ENCODE measurements around the gene DOP1B. TPM values are rescaled to one million over a fixed set of nuclear protein-coding genes. Genes with fewer than 3 reads are reported as not detected.
"Not testable (repeated sequence)": the region's sequence is repeated elsewhere in the genome, so short reads cannot be mapped to it uniquely, and the experiment has no call there.

DOP1B gene, protein sequence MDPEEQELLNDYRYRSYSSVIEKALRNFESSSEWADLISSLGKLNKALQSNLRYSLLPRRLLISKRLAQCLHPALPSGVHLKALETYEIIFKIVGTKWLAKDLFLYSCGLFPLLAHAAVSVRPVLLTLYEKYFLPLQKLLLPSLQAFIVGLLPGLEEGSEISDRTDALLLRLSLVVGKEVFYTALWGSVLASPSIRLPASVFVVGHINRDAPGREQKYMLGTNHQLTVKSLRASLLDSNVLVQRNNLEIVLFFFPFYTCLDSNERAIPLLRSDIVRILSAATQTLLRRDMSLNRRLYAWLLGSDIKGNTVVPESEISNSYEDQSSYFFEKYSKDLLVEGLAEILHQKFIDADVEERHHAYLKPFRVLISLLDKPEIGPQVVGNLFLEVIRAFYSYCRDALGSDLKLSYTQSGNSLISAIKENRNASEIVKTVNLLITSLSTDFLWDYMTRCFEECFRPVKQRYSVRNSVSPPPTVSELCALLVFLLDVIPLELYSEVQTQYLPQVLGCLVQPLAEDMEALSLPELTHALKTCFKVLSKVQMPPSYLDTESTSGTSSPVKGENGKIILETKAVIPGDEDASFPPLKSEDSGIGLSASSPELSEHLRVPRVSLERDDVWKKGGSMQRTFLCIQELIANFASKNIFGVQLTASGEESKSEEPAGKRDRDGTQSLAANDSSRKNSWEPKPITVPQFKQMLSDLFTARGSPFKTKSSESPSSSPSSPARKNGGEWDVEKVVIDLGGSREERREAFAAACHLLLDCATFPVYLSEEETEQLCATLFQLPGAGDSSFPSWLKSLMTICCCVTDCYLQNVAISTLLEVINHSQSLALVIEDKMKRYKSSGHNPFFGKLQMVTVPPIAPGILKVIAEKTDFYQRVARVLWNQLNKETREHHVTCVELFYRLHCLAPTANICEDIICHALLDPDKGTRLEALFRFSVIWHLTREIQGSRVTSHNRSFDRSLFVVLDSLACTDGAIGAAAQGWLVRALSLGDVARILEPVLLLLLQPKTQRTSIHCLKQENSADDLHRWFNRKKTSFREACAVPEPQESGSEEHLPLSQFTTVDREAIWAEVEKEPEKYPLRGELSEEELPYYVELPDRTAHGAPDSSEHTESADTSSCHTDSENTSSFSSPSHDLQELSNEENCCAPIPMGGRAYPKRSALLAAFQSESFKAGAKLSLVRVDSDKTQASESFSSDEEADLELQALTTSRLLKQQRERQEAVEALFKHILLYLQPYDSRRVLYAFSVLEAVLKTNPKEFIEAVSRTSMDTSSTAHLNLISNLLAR (N-terminal part only)
- 4.0 and 4.1 TPM in 2 replicates for total RNA-seq (2014; rRNA removed; shearing (Covaris generic))

DNA sequence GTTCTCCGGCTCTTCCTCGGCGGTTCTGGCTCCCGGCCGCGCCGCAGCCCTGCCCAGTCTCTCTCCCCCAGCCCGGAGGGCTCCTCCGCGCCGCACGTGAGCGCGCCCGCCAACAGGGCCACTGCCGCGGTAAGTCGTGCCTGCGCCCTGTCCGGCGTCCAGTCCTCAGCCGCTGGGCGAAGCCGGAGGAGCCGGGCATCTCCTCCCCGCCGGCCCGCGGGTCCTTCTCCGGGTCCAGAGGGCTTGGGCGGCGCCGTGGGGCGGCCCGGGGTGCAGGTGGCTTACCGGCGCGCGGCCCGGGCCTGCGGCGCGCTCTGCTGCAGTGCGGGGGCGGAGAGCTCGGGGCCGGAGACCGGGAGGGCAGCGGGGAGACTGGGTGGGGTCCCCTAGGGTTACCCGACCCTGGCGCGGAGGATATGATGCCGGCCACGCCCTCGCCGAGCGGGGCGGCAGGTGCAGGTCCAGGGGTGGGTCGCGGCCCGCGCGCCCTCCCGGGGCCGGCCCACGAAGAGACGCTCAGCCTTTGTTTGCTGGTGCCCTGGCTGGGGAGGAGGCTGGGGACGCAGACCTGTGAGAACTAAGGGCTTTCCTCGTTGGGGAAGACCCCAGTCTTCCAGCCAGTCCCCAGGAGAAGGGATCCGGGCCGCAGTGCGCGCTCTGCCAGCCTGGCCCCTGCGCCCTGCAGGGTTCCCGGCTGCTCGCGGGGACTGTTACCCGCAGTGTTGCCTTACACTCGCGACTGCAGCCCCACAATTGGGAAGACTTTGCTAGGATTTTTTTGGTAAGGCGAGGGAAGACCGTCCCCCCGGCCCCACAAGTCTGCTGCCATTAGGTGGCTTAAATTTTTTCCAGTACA lies at the start of gene DOP1B:
Gene DOP1B, plus strand, starts transcription at position 10 of the 856 bp plus-strand sequence. CDS start 7,910 bp downstream, outside the sequence.
- DNase-seq (ENCODE audit: low spot score) = peak; percentile 41
- in situ Hi-C loops (cut with HindIII; ENCODE audit: low sequenced_read_pairs) = no loop called here

DNA sequence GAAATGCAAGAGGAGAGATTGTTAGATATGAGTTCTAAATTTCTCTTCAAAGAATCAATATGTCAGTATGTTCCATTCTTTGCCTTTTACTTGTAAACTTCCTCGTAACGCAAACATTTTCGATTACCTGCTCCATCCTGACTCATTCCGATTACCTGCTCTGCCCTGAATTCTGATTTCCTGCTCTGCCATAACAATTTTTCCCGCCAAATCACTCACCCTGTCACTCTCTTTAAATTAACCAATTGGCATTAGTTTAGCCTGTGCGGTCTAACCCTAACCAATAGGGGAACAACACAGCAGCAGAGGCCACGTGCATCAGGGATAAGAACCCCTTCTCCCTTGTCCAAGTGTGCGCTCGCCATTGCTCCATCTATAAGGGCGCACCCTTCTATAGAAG lies 46.8 kb upstream of the DOP1B start:
- in situ Hi-C loops (cut with HindIII; ENCODE audit: low sequenced_read_pairs) = no loop called here
- no peak for DNase-seq (ENCODE audit: low spot score)

- no peak for DNase-seq (ENCODE audit: low spot score)
- in situ Hi-C loops (cut with HindIII; ENCODE audit: low sequenced_read_pairs) = no loop called here
Measured at GRCh38 chr21:36111238-36111637, 45.4 kb upstream of the DOP1B start.

GRCh38 chr21:36113647-36114428 lies 42.8 kb upstream of the DOP1B start:
- in situ Hi-C loops (cut with HindIII; ENCODE audit: low sequenced_read_pairs) = no loop called here

GRCh38 chr21:36115138-36115730 lies 41.4 kb upstream of the DOP1B start:
- no peak for DNase-seq (ENCODE audit: low spot score)
- in situ Hi-C loops (cut with HindIII; ENCODE audit: low sequenced_read_pairs) = no loop called here

More at GRCh38 chr21:36113647-36114428, 42.8 kb upstream of the DOP1B start:
- DNase-seq (ENCODE audit: low spot score) = no peak

GRCh38 chr21:36117286-36117741 lies 39.3 kb upstream of the DOP1B start:
- in situ Hi-C loops (cut with HindIII; ENCODE audit: low sequenced_read_pairs) = no loop called here
- no peak for DNase-seq (ENCODE audit: low spot score)

DNA sequence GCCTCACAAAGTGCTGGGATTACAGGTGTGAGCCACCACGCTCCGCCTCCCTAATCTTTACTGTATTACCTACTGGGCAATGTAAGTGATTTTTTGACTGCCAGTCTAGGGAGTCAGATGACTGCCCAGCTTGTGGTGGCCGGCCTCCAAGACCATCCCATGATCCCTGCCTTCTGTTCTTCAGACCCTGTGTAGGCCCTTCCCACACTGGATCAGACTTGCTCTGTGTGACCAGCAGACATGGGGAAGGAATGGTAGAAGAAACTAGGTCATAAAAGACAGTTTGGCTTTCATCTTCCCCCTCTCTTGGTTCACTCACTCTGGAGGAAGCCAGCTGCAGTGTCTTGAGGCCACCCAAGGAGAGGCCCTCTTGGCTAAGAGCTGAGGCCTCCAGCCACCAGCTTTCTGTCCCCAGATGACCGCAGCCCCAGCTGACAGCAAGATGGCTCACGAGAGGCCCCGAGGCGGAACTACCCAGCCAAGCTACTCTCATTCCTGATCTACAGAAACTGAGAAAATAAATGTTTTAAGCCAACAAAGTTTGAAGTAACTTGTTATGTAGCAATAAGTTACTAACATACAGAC lies 36.2 kb upstream of the DOP1B start:
- no peak for DNase-seq (ENCODE audit: low spot score)
- in situ Hi-C loops (cut with HindIII; ENCODE audit: low sequenced_read_pairs) = no loop called here

- in situ Hi-C loops (cut with HindIII; ENCODE audit: low sequenced_read_pairs) = no loop called here
- DNase-seq (ENCODE audit: low spot score) = no peak
Measured at GRCh38 chr21:36122977-36123376, 33.6 kb upstream of the DOP1B start.

DNA sequence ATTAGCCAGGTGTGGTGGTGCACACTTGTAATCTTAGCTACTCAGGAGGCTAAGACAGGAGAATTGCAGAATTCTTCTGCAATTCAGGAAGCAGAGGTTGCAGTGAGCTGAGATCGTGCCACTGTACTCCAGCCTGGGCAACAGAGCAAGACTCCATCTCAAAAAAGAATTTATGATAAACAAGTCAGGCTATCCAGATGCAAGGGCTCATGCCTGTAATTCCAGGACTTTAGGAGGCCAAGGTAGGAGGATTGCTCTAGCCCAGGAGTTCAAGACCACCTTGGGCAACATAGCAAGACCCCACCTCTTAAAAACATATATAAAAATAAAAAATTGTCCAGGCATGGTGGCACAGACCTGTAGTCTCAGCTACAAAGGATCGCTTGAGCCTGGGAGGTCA lies 32.2 kb upstream of the DOP1B start:
- in situ Hi-C loops (cut with HindIII; ENCODE audit: low sequenced_read_pairs) = no loop called here

GRCh38 chr21:36125512-36126207 lies 31.0 kb upstream of the DOP1B start:
- in situ Hi-C loops (cut with HindIII; ENCODE audit: low sequenced_read_pairs) = no loop called here
- peak; percentile 73 for DNase-seq (ENCODE audit: low spot score)

More for the DNA sequence above, 32.2 kb upstream of the DOP1B start:
- no peak for DNase-seq (ENCODE audit: low spot score)

DNA sequence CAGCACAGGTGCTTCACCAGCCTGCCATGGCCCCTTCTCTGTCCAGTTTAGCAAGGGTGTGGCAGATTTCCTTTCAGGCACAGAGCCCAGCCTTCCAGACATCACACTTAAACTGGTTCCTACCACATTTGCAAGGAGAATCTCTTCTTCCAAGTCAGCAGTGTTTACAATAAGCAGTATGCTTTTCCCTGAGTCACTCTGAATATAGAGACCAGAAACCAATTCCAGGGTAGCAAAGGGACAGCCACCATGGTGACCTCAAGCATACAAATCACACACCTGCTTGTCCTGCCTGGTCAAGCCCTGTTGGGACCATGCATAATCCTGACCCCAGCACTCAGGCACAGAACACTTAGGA lies 30.4 kb upstream of the DOP1B start:
- no peak for DNase-seq (ENCODE audit: low spot score)
- in situ Hi-C loops (cut with HindIII; ENCODE audit: low sequenced_read_pairs) = no loop called here

GRCh38 chr21:36126621-36127110 lies 30.0 kb upstream of the DOP1B start:
- in situ Hi-C loops (cut with HindIII; ENCODE audit: low sequenced_read_pairs) = no loop called here
- no peak for DNase-seq (ENCODE audit: low spot score)

DNA sequence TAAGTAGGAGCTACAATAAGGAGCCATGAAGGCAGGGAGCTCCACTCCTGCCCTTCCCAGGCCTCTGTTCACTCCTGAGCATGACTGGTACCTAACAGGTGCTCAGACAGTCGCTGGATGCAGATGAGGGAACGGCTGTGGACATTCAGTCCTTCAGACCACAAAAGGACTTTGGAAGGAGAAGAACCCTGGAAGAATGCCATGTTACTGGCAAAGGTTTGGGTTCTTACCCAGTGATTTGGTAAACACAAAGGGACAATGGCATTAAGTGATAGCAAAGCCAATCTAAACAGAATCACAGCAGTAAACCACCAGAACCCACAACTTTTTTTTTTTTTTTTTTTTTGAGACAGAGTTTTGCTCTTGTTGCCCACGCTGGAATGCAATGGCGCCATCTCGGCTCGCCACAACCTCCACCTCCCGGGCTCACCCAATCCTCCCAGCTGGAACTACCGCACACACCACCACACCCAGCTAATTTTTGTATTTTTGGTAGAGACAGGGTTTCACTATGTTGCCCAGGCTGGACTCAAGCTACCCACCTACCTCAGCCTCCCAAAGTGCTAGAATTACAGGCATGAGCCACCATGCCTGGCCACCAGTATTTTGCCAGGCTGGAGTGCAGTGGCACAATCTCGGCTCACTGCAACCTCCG lies 29.2 kb upstream of the DOP1B start:
- no peak for DNase-seq (ENCODE audit: low spot score)
- in situ Hi-C loops (cut with HindIII; ENCODE audit: low sequenced_read_pairs) = no loop called here

- in situ Hi-C loops (cut with HindIII; ENCODE audit: low sequenced_read_pairs) = no loop called here
- no peak for DNase-seq (ENCODE audit: low spot score)
Measured at GRCh38 chr21:36127977-36128376, 28.6 kb upstream of the DOP1B start.

- in situ Hi-C loops (cut with HindIII; ENCODE audit: low sequenced_read_pairs) = no loop called here
- DNase-seq (ENCODE audit: low spot score) = no peak
Measured at GRCh38 chr21:36129219-36129618, 27.4 kb upstream of the DOP1B start.

DNA sequence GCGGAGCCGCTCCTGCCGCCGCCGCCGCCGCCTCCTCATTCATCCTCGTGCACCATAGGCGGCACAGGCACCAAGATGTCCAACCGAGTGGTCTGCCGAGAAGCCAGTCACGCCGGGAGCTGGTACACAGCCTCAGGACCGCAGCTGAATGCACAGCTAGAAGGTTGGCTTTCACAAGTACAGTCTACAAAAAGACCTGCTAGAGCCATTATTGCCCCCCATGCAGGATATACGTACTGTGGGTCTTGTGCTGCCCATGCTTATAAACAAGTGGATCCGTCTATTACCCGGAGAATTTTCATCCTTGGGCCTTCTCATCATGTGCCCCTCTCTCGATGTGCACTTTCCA lies 26.2 kb upstream of the DOP1B start:
- in situ Hi-C loops (cut with HindIII; ENCODE audit: low sequenced_read_pairs); DNase-seq (ENCODE audit: low spot score): not testable (repeated sequence)

All from G401 (cell line).